BJ (cell line): Measurements from ENCODE around the gene HERC2. TPM values are rescaled to one million over a fixed set of nuclear protein-coding genes. Genes with fewer than 3 reads are reported as not detected.
"Not testable (repeated sequence)": the region's sequence is repeated elsewhere in the genome, so short reads cannot be mapped to it uniquely, and the experiment has no call there.

ENCODE experiments used
- CTCF ChIA-PET: fragments of 350-600 bp; formaldehyde crosslinking; extraction: SDS; loops from one replicate; lab custom pipeline; 2021; ENCODE audit warnings: antibody characterized with exemption, inconsistent platforms; lab: Yijun Ruan, JAX
- POLR2A ChIA-PET: fragments of 300-600 bp; sonication (Branson Sonifier 250); formaldehyde crosslinking; extraction: SDS; loops from one replicate; lab custom pipeline; 2021; ENCODE audit warnings: antibody characterized with exemption; lab: Charles Lee
- DNase-seq: peaks from one replicate; pipeline ENCODE4 v3.0.0-alpha.2; 2011; ENCODE audit warnings: low read depth
- H3K27me3 ChIP-seq: 2 replicates; pipeline ENCODE4 v1.6.0; 2011; ENCODE audit warnings: low read length; ENCODE audit not compliant: control insufficient read depth, insufficient read depth
- H3K36me3 ChIP-seq: 2 replicates; pipeline ENCODE4 v1.5.1; 2011; ENCODE audit warnings: low read length; ENCODE audit not compliant: control insufficient read depth, insufficient read depth
- H3K4me3 ChIP-seq: 2 replicates; pipeline ENCODE4 v1.5.1; 2011; ENCODE audit warnings: low read depth, mild to moderate bottlenecking, control low read depth, low read length
- polyA plus RNA-seq: library from polyadenylated mRNA; depleted of rRNA; stranded (reverse); fragments of >200 nt; gene quantifications from 2 replicates; pipeline ENCODE4 v1.2.3, GENCODE V29; 2011
- TF ChIP-seq, protein P1 (sequence below): IDR thresholded peaks from 2 replicates; pipeline ENCODE4 v1.5.1; 2011; ENCODE audit warnings: low read depth, mild to moderate bottlenecking, control low read depth, inconsistent platforms, low read length, moderate library complexity; ENCODE audit not compliant: insufficient read depth

HERC2 gene
- polyA plus RNA-seq, 1 experiment: 13.1 TPM

DNA sequence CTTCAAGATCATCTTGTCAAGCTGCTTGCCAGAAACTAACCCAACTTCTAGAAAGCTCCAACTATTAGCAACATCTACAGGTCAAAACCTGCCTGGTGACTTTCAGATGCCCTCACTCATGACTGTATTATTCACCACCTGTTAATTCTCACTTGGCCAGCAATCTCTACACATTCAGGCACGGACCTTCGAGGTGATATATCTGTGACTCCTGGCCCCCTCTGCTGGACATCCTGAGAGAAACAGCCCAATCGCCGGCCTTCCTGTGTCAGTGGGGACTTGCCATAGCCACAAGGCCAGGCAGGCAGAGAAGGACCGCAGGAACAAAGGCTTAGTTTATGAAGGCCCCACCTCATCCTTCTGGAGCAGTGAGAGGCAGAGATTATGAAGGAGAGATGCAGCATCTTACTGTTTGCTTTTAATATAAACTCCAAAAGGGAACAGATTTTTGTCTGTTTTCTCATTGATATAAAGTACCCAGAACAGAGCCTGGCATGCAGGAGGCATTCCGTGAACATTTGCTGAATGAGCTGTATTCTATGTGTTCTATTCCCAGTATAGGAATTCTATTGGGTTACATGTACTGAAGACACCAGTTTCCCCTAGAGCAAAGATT, 198.5 kb downstream of the HERC2 start:
- Histone ChIP-seq H3K36me3 (peaks cover 20% of the 10 kb centered on the region), H3K4me3 (no peak overlapping the region), H3K27me3 (no peaks in the 10 kb centered on the region)
- DNase-seq: no peak
- ChIA-PET CTCF (interaction anchor here (0.8 to 4.4 kb wide), 10 partner anchors 9 to 60 kb away, joined by 3 to 40 read pairs (median 4); partner anchors contain the start of gene OCA2), POLR2A (no interaction called here)
- TF ChIP-seq, protein P1, sequence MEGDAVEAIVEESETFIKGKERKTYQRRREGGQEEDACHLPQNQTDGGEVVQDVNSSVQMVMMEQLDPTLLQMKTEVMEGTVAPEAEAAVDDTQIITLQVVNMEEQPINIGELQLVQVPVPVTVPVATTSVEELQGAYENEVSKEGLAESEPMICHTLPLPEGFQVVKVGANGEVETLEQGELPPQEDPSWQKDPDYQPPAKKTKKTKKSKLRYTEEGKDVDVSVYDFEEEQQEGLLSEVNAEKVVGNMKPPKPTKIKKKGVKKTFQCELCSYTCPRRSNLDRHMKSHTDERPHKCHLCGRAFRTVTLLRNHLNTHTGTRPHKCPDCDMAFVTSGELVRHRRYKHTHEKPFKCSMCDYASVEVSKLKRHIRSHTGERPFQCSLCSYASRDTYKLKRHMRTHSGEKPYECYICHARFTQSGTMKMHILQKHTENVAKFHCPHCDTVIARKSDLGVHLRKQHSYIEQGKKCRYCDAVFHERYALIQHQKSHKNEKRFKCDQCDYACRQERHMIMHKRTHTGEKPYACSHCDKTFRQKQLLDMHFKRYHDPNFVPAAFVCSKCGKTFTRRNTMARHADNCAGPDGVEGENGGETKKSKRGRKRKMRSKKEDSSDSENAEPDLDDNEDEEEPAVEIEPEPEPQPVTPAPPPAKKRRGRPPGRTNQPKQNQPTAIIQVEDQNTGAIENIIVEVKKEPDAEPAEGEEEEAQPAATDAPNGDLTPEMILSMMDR: peak; percentile 83

DNA sequence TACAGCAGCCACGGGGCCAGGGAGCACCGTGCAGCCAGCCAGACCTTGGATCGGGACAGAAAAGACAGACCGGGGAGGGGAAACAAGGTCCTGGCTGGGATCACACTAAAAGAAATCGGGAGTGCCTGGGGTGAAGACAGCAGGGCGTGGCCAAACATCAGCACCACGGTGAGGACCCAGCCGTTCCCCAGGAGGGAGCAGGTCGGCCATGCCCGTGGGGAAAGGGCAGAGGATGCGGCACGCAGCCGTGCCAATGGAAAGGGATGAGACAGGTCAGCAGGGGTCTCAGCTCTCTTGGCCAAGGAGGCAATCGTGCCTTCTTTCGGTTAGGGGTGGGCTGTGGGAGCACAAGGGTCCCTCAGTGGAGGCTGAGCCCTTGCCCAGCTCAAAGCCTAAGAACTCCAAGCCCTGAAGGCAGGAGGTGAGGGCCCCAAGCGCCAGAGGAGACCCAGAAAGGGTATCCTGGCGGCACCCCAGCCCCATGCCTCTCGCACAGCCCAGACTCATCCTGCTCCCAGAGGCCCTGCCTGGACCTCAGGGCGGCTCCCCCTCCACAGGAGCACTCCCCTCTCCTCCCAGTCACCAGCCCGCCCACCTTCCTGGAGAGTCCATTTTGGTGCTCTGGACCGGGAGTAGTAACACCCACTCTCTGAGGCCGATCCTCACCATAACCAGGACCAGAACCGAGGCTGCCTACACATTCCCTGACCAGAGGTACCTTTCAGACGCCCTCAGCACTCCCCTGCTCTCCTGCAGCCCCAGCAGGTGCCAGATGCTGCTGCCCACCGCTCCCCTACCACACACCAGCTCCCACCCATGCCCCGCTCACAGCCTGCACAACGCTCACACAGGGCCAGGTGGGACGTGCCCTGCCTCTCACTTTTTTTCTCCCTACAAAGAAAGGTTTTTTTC, 199.7 kb downstream of the HERC2 start:
- Histone ChIP-seq H3K27me3 (no peaks in the 10 kb centered on the region), H3K36me3 (peaks cover 20% of the 10 kb centered on the region), H3K4me3 (no peak overlapping the region)
- ChIA-PET CTCF (interaction anchor here (1.5 to 4.4 kb wide), 4 partner anchors 8 to 24 kb away, joined by 3 to 40 read pairs (median 6); no protein-coding TSS in a partner anchor), POLR2A (interaction anchor here (0.6 kb wide), 1 partner anchor 630 kb away, joined by 3 read pairs; no protein-coding TSS in a partner anchor)
- TF ChIP-seq, protein P1: no peak
- no peak for DNase-seq

DNA sequence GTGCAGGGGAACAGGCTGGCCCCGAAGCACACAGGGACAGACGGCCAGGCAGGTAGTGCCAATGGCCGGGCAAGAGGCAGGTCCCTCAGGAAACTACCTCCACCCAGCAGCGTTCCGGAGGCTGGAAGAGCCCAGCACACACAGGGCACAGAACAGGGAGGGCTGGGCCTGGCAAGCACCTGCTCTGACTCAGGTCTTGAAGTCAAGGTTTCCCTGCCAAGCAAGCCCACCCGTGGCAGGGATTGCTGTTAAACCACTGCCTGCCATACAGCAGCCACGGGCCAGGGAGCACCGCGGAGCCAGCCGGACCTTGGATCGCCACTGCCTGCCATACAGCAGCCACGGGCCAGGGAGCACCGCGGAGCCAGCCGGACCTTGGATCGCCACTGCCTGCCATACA, 200.4 kb downstream of the HERC2 start:
- H3K36me3 ChIP-seq: peaks cover 23% of the 10 kb centered on the region
- DNase-seq, H3K4me3 ChIP-seq, H3K27me3 ChIP-seq, CTCF ChIA-PET: not testable (repeated sequence)
- POLR2A ChIA-PET: interaction anchor here (0.6 kb wide), 1 partner anchor 630 kb away, joined by 3 read pairs; no protein-coding TSS in a partner anchor

DNA sequence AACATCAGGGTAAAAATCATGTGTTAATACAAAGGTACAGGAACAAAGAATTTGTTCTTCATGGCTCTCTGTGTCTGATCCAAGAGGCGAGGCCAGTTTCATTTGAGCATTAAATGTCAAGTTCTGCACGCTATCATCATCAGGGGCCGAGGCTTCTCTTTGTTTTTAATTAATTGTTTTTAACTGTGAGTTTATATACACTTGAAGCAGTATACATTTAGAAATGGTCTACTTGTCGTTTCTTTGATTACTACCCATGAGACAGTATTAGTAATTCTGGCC, 201.7 kb downstream of the HERC2 start:
- ChIA-PET CTCF (interaction anchor here (0.8 to 1.4 kb wide), 2 partner anchors 10 to 23 kb away, joined by 3 to 4 read pairs; no protein-coding TSS in a partner anchor), POLR2A (no interaction called here)
- Histone ChIP-seq H3K36me3 (peaks cover 26% of the 10 kb centered on the region), H3K4me3 (no peak overlapping the region), H3K27me3 (no peaks in the 10 kb centered on the region)
- DNase-seq: no peak
- TF ChIP-seq, protein P1: no peak

DNA sequence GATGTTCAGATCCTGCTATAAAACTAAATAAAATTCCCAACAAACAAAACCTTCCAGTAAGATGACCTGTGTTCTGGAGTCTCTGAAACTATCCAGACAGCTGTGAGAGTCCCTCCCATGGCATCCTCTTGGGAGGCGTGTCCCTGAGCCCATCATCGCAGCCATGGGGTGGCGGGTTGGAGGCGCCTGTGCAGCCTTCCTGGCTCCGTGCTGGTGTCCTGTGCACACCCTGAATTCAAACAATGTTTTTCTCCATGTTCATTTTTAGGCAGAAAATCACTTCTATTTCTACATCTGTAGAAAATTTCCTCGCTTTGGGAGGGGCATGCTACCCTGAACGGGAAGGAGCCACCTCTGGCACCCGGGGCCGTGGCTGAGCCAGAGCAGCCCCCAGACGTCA, 203.4 kb downstream of the HERC2 start:
- no peak for DNase-seq
- H3K4me3 ChIP-seq: no peak overlapping the region
- TF ChIP-seq, protein P1: no peak
- peaks cover 33% of the 10 kb centered on the region for H3K36me3 ChIP-seq
- H3K27me3 ChIP-seq: no peaks in the 10 kb centered on the region
- ChIA-PET POLR2A (no interaction called here), CTCF (interaction anchor here (1.4 kb wide), 2 partner anchors 8 to 11 kb away, joined by 3 to 5 read pairs; no protein-coding TSS in a partner anchor)
